ENCODE measurements around the gene SHB.

Gene SHB

GRCh38 chr9:37931592-37931991, 137.4 kb downstream of the SHB start:
- Histone ChIP-seq H3K36me3 (ENCODE audit: insufficient read depth, low read depth, low read length) (no peaks in the 10 kb centered on the region), H3K4me3 (ENCODE audit: low read length) (no peak overlapping the region), H3K27me3 (ENCODE audit: insufficient read depth, low read length) (no peaks in the 10 kb centered on the region), H3K27ac (ENCODE audit: low read length) (no peak overlapping the region), H3K4me1 (ENCODE audit: insufficient read depth, low read length) (no peaks in the 10 kb centered on the region), H3K9me3 (ENCODE audit: insufficient read depth, low read depth, low read length) (no peaks in the 10 kb centered on the region), H3K9ac (ENCODE audit: low read depth, low read length) (no peak overlapping the region)

- Histone ChIP-seq H3K4me3 (ENCODE audit: low read length) (no peak overlapping the region), H3K4me1 (ENCODE audit: insufficient read depth, low read length) (peaks cover 4% of the 10 kb centered on the region; the same call in 1 of the 2 replicates), H3K27ac (ENCODE audit: low read length) (no peak overlapping the region), H3K27me3 (ENCODE audit: insufficient read depth, low read length) (no peaks in the 10 kb centered on the region), H3K36me3 (ENCODE audit: insufficient read depth, low read depth, low read length) (no peaks in the 10 kb centered on the region), H3K9me3 (ENCODE audit: insufficient read depth, low read depth, low read length) (no peaks in the 10 kb centered on the region), H3K9ac (ENCODE audit: low read depth, low read length) (no peak overlapping the region)
These were observed 139.6 kb downstream of the SHB start for GRCh38 chr9:37929441-37929895.

GRCh38 chr9:37928552-37929430, 140.2 kb downstream of the SHB start:
- Histone ChIP-seq H3K27ac (ENCODE audit: low read length) (no peak overlapping the region), H3K4me1 (ENCODE audit: insufficient read depth, low read length) (peaks cover 4% of the 10 kb centered on the region; the same call in 1 of the 2 replicates)

GRCh38 chr9:37927601-37928551, 141.2 kb downstream of the SHB start:
- Histone ChIP-seq H3K9me3 (ENCODE audit: insufficient read depth, low read depth, low read length) (no peaks in the 10 kb centered on the region), H3K27me3 (ENCODE audit: insufficient read depth, low read length) (no peaks in the 10 kb centered on the region), H3K9ac (ENCODE audit: low read depth, low read length) (no peak overlapping the region), H3K4me1 (ENCODE audit: insufficient read depth, low read length) (peaks cover 12% of the 10 kb centered on the region), H3K27ac (ENCODE audit: low read length) (no peak overlapping the region), H3K4me3 (ENCODE audit: low read length) (no peak overlapping the region), H3K36me3 (ENCODE audit: insufficient read depth, low read depth, low read length) (no peaks in the 10 kb centered on the region)

More at GRCh38 chr9:37928552-37929430, 140.2 kb downstream of the SHB start:
- H3K9ac ChIP-seq (ENCODE audit: low read depth, low read length): no peak overlapping the region
- H3K9me3 ChIP-seq (ENCODE audit: insufficient read depth, low read depth, low read length): no peaks in the 10 kb centered on the region
- H3K27me3 ChIP-seq (ENCODE audit: insufficient read depth, low read length): no peaks in the 10 kb centered on the region
- H3K4me3 ChIP-seq (ENCODE audit: low read length): no peak overlapping the region
- H3K36me3 ChIP-seq (ENCODE audit: insufficient read depth, low read depth, low read length): no peaks in the 10 kb centered on the region

- no peaks in the 10 kb centered on the region for H3K9me3 ChIP-seq (ENCODE audit: insufficient read depth, low read depth, low read length)
- no peak overlapping the region for H3K9ac ChIP-seq (ENCODE audit: low read depth, low read length)
- H3K4me1 ChIP-seq (ENCODE audit: insufficient read depth, low read length): peaks cover 16% of the 10 kb centered on the region
- H3K27me3 ChIP-seq (ENCODE audit: insufficient read depth, low read length): no peaks in the 10 kb centered on the region
- no peak overlapping the region for H3K27ac ChIP-seq (ENCODE audit: low read length)
- H3K36me3 ChIP-seq (ENCODE audit: insufficient read depth, low read depth, low read length): no peaks in the 10 kb centered on the region
- no peak overlapping the region for H3K4me3 ChIP-seq (ENCODE audit: low read length)
These were observed 141.9 kb downstream of the SHB start for GRCh38 chr9:37927132-37927531.

- H3K4me1 ChIP-seq (ENCODE audit: insufficient read depth, low read length): peaks cover 16% of the 10 kb centered on the region
- H3K36me3 ChIP-seq (ENCODE audit: insufficient read depth, low read depth, low read length): no peaks in the 10 kb centered on the region
- no peaks in the 10 kb centered on the region for H3K9me3 ChIP-seq (ENCODE audit: insufficient read depth, low read depth, low read length)
- H3K4me3 ChIP-seq (ENCODE audit: low read length): no peak overlapping the region
- no peak overlapping the region for H3K27ac ChIP-seq (ENCODE audit: low read length)
- H3K27me3 ChIP-seq (ENCODE audit: insufficient read depth, low read length): no peaks in the 10 kb centered on the region
- no peak overlapping the region for H3K9ac ChIP-seq (ENCODE audit: low read depth, low read length)
These were observed 142.3 kb downstream of the SHB start for GRCh38 chr9:37926737-37927118.

GRCh38 chr9:37925786-37926736, 143.0 kb downstream of the SHB start:
- no peak overlapping the region for H3K4me3 ChIP-seq (ENCODE audit: low read length)
- H3K9ac ChIP-seq (ENCODE audit: low read depth, low read length): no peak overlapping the region
- no peaks in the 10 kb centered on the region for H3K36me3 ChIP-seq (ENCODE audit: insufficient read depth, low read depth, low read length)
- H3K4me1 ChIP-seq (ENCODE audit: insufficient read depth, low read length): peaks cover 16% of the 10 kb centered on the region
- H3K27ac ChIP-seq (ENCODE audit: low read length): no peak overlapping the region
- H3K9me3 ChIP-seq (ENCODE audit: insufficient read depth, low read depth, low read length): no peaks in the 10 kb centered on the region
- no peaks in the 10 kb centered on the region for H3K27me3 ChIP-seq (ENCODE audit: insufficient read depth, low read length)

GRCh38 chr9:37925006-37925405, 144.0 kb downstream of the SHB start:
- Histone ChIP-seq H3K36me3 (ENCODE audit: insufficient read depth, low read depth, low read length) (no peaks in the 10 kb centered on the region), H3K4me3 (ENCODE audit: low read length) (no peak overlapping the region), H3K9ac (ENCODE audit: low read depth, low read length) (no peak overlapping the region)

GRCh38 chr9:37924538-37924937, 144.5 kb downstream of the SHB start:
- no peak overlapping the region for H3K4me3 ChIP-seq (ENCODE audit: low read length)
- no peaks in the 10 kb centered on the region for H3K36me3 ChIP-seq (ENCODE audit: insufficient read depth, low read depth, low read length)
- H3K9me3 ChIP-seq (ENCODE audit: insufficient read depth, low read depth, low read length): no peaks in the 10 kb centered on the region
- peaks cover 24% of the 10 kb centered on the region for H3K4me1 ChIP-seq (ENCODE audit: insufficient read depth, low read length)
- H3K27me3 ChIP-seq (ENCODE audit: insufficient read depth, low read length): no peaks in the 10 kb centered on the region
- no peak overlapping the region for H3K9ac ChIP-seq (ENCODE audit: low read depth, low read length)
- no peak overlapping the region for H3K27ac ChIP-seq (ENCODE audit: low read length)

More at GRCh38 chr9:37925006-37925405, 144.0 kb downstream of the SHB start:
- Histone ChIP-seq H3K27ac (ENCODE audit: low read length) (no peak overlapping the region), H3K4me1 (ENCODE audit: insufficient read depth, low read length) (peaks cover 19% of the 10 kb centered on the region), H3K9me3 (ENCODE audit: insufficient read depth, low read depth, low read length) (no peaks in the 10 kb centered on the region), H3K27me3 (ENCODE audit: insufficient read depth, low read length) (no peaks in the 10 kb centered on the region)

GRCh38 chr9:37923796-37924427, 145.1 kb downstream of the SHB start:
- Histone ChIP-seq H3K27ac (ENCODE audit: low read length) (no peak overlapping the region), H3K4me3 (ENCODE audit: low read length) (no peak overlapping the region), H3K27me3 (ENCODE audit: insufficient read depth, low read length) (no peaks in the 10 kb centered on the region), H3K9me3 (ENCODE audit: insufficient read depth, low read depth, low read length) (no peaks in the 10 kb centered on the region), H3K36me3 (ENCODE audit: insufficient read depth, low read depth, low read length) (no peaks in the 10 kb centered on the region), H3K4me1 (ENCODE audit: insufficient read depth, low read length) (peaks cover 27% of the 10 kb centered on the region), H3K9ac (ENCODE audit: low read depth, low read length) (no peak overlapping the region)

All from iPS-20b (cell line).